ENCODE data around the gene SUCLG2. TPM values are rescaled to one million over a fixed set of nuclear protein-coding genes. Genes with fewer than 3 reads are reported as not detected.

The SUCLG2 gene
- total and polyA plus RNA-seq, 2 donors (not counting 1 experiment from before 2014, with no cell fraction given): 56.8 to 87.4 TPM

DNA sequence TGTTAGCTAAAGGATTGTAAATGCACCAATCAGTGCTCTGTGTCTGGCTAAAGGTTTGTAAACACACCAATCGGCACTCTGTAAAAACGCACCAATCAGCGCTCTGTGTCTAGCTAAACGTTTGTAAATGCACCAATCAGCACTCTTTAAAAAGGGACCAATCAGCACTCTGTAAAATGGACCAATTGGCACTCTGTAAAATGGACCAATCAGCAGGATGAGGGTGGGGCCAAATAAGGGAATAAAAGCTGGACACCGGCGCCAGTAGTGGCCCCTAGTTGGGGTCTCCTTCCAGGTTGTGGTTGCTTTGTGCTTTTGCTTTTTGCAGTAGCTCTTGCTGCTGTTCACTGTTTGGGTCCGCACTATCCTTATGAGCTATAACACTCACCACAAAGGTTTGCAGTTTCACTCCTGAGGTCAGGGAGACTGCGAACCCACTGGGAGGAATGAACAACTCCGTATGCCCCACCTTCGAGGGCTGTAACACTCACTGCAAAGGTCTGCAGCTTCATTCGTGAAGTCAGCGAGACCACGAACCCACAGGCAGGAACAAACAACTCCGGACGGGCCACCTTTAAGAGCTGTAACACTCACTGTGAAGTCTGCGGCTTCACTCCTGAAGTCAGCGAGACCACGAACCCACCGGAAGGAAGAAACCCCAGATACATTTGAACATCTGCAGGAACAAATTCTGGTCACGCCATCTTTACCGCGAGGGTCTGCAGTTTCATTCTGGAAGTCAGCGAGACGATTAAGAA, 1.1 kb upstream of the SUCLG2 start:
- Histone ChIP-seq H3K4me2 (ENCODE audit: extremely low read depth, insufficient read depth, low read length) (no peak overlapping the region), H3K27me3 (ENCODE audit: control insufficient read depth, insufficient read depth, low read length) (no peaks in the 10 kb centered on the region), H3K9ac (ENCODE audit: insufficient read depth, low read length) (no peak overlapping the region), H3K9me3 (ENCODE audit: control insufficient read depth, insufficient read depth, low read depth, low read length) (no peaks in the 10 kb centered on the region), H3K79me2 (ENCODE audit: control insufficient read depth, insufficient read depth, low read length) (peaks cover 22% of the 10 kb centered on the region), H2AFZ (ENCODE audit: low read length) (no peak overlapping the region), H3K36me3 (ENCODE audit: control insufficient read depth, insufficient read depth, low read length) (no peaks in the 10 kb centered on the region), H3K4me1 (ENCODE audit: control insufficient read depth, extremely low read depth, insufficient read depth, low read length) (no peaks in the 10 kb centered on the region), H4K20me1 (ENCODE audit: control insufficient read depth, extremely low read depth, insufficient read depth, low read length) (no peaks in the 10 kb centered on the region), H3K27ac (ENCODE audit: insufficient read depth, low read length) (no peak overlapping the region), H3K4me3 (replicated peaks in 1 of 4; ENCODE audit: control extremely low read depth in 1 of 4, insufficient read depth in 1 of 4, low read depth in 3 of 4, low read length in 4 of 4) (peak overlapping the region in 2 of 4 experiments; percentile 61 to 62)
- TF ChIP-seq, protein P1, sequence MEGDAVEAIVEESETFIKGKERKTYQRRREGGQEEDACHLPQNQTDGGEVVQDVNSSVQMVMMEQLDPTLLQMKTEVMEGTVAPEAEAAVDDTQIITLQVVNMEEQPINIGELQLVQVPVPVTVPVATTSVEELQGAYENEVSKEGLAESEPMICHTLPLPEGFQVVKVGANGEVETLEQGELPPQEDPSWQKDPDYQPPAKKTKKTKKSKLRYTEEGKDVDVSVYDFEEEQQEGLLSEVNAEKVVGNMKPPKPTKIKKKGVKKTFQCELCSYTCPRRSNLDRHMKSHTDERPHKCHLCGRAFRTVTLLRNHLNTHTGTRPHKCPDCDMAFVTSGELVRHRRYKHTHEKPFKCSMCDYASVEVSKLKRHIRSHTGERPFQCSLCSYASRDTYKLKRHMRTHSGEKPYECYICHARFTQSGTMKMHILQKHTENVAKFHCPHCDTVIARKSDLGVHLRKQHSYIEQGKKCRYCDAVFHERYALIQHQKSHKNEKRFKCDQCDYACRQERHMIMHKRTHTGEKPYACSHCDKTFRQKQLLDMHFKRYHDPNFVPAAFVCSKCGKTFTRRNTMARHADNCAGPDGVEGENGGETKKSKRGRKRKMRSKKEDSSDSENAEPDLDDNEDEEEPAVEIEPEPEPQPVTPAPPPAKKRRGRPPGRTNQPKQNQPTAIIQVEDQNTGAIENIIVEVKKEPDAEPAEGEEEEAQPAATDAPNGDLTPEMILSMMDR (conservative IDR thresholded peaks at IDR 0.05 in 1 of 2, IDR thresholded peaks at IDR 0.05 in 1 of 2; ENCODE audit: low read depth in 1 of 2, low read length in 2 of 2): no peak
- no peak for TF ChIP-seq EZH2 (IDR thresholded peaks at IDR 0.05; ENCODE audit: low read length, missing control alignments)
- no peak for DNase-seq (ENCODE audit: low read depth in 2 of 2)

DNA sequence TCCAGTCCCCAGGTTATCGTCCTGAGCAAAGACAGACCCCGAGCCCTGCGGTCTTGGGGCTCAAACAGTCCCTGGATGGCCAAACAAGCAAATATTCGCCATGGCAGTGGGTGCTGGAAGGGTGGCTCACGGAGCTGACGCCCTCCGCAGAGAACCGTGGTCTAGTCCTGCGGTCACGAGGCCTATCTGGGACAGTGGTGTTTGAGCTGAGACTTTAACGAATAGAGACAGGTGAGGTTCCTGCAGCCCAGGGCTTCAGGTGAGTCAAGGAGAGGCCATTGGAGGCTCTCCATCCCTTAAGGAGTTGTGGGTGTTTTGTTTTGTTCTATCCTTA, 399 bp upstream of the SUCLG2 start:
- H3K4me3 ChIP-seq (replicated peaks in 1 of 4; ENCODE audit: control extremely low read depth in 1 of 4, insufficient read depth in 1 of 4, low read depth in 3 of 4, low read length in 4 of 4): peak overlapping the region; percentile 54 to 67 (median 62)
- DNase-seq (ENCODE audit: low read depth in 2 of 2): no peak
- H3K79me2 ChIP-seq (ENCODE audit: control insufficient read depth, insufficient read depth, low read length): peaks cover 23% of the 10 kb centered on the region
- H4K20me1 ChIP-seq (ENCODE audit: control insufficient read depth, extremely low read depth, insufficient read depth, low read length): no peaks in the 10 kb centered on the region
- H3K27me3 ChIP-seq (ENCODE audit: control insufficient read depth, insufficient read depth, low read length): no peaks in the 10 kb centered on the region
- peak overlapping the region; percentile 95 for H3K27ac ChIP-seq (ENCODE audit: insufficient read depth, low read length)
- H3K36me3 ChIP-seq (ENCODE audit: control insufficient read depth, insufficient read depth, low read length): no peaks in the 10 kb centered on the region
- no peaks in the 10 kb centered on the region for H3K9me3 ChIP-seq (ENCODE audit: control insufficient read depth, insufficient read depth, low read depth, low read length)
- H3K4me2 ChIP-seq (ENCODE audit: extremely low read depth, insufficient read depth, low read length): peak overlapping the region; percentile 92
- peak overlapping the region; percentile 94 for H3K9ac ChIP-seq (ENCODE audit: insufficient read depth, low read length)
- H2AFZ ChIP-seq (ENCODE audit: low read length): peak overlapping the region; percentile 98
- no peaks in the 10 kb centered on the region for H3K4me1 ChIP-seq (ENCODE audit: control insufficient read depth, extremely low read depth, insufficient read depth, low read length)
- TF ChIP-seq, protein P1 (conservative IDR thresholded peaks at IDR 0.05 in 1 of 2, IDR thresholded peaks at IDR 0.05 in 1 of 2; ENCODE audit: low read depth in 1 of 2, low read length in 2 of 2): no peak
- no peak for TF ChIP-seq EZH2 (IDR thresholded peaks at IDR 0.05; ENCODE audit: low read length, missing control alignments)

DNA sequence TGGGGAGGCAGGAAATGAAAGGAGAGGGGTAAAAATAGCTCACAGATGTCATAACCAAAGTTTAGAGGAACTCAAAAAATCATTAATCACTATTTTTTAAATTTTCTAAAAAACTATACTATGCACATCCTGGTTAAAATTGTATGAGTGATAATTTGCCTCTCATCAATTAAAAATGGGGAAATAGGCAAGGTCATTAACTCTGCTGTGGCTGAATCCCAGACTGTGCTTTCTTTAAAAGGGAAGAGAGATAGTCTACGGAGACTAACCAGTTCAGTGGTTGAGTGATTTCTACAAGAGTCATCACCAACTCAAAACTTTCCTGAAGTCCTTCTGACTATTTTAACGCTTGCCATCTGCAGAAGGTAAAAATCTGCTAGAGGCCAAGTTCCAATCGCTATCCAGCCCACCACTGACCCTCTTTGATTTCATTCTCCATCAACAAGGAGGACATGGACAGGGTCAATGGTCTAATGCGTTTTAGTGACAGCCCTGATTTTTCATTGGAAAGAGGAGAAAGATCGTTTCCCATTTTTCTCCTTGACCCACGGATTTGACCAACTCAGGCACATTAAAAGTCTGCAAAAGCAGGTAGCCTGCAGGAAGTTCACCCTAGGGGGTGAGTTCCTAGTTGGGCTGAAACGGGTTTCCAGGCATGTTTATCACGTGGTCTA, 850 bp downstream of the SUCLG2 start:
- no peaks in the 10 kb centered on the region for H3K27me3 ChIP-seq (ENCODE audit: control insufficient read depth, insufficient read depth, low read length)
- TF ChIP-seq, protein P1 (conservative IDR thresholded peaks at IDR 0.05 in 1 of 2, IDR thresholded peaks at IDR 0.05 in 1 of 2; ENCODE audit: low read depth in 1 of 2, low read length in 2 of 2): no peak
- no peak for TF ChIP-seq EZH2 (IDR thresholded peaks at IDR 0.05; ENCODE audit: low read length, missing control alignments)
- H3K36me3 ChIP-seq (ENCODE audit: control insufficient read depth, insufficient read depth, low read length): no peaks in the 10 kb centered on the region
- peak overlapping the region; percentile 94 for H3K9ac ChIP-seq (ENCODE audit: insufficient read depth, low read length)
- DNase-seq (ENCODE audit: low read depth in 2 of 2): peak in 1 of 2 donors; percentile 30
- H3K4me2 ChIP-seq (ENCODE audit: extremely low read depth, insufficient read depth, low read length): peak overlapping the region; percentile 85
- H3K79me2 ChIP-seq (ENCODE audit: control insufficient read depth, insufficient read depth, low read length): peaks cover 23% of the 10 kb centered on the region
- no peak overlapping the region for H2AFZ ChIP-seq (ENCODE audit: low read length)
- H3K9me3 ChIP-seq (ENCODE audit: control insufficient read depth, insufficient read depth, low read depth, low read length): no peaks in the 10 kb centered on the region
- H4K20me1 ChIP-seq (ENCODE audit: control insufficient read depth, extremely low read depth, insufficient read depth, low read length): no peaks in the 10 kb centered on the region
- peak overlapping the region; percentile 95 for H3K27ac ChIP-seq (ENCODE audit: insufficient read depth, low read length)
- peak overlapping the region; percentile 54 to 85 (median 64) for H3K4me3 ChIP-seq (replicated peaks in 1 of 4; ENCODE audit: control extremely low read depth in 1 of 4, insufficient read depth in 1 of 4, low read depth in 3 of 4, low read length in 4 of 4)
- H3K4me1 ChIP-seq (ENCODE audit: control insufficient read depth, extremely low read depth, insufficient read depth, low read length): no peaks in the 10 kb centered on the region
